A673 (cell line): ENCODE data around the gene CRYGN. TPM values are rescaled to one million over a fixed set of nuclear protein-coding genes. Genes with fewer than 3 reads are reported as not detected.

Source experiments
- BruUV-seq: library from RNA; stranded (reverse); fragments of 400-500 nt; replicated peaks from 2 replicates; lab custom pipeline; 2021; lab: Mats Ljungman, UMichigan
- CTCF ChIA-PET: fragments of 300-600 bp; sonication (Branson Sonifier 250); formaldehyde crosslinking; loops from one replicate; lab custom pipeline; 2022; ENCODE audit warnings: antibody characterized with exemption; lab: Charles Lee
- POLR2A ChIA-PET: fragments of 300-600 bp; sonication (Branson Sonifier 250); formaldehyde crosslinking; loops from one replicate; lab custom pipeline; 2022; ENCODE audit warnings: antibody characterized with exemption; ENCODE audit not compliant: low non-redundant PET; lab: Charles Lee
- DNase-seq: peaks from one replicate; pipeline ENCODE4 v3.0.0-alpha.2; 2015; ENCODE audit warnings: low spot score
- H3K27ac ChIP-seq: fragments of 200-600 bp; sonication (generic); 2 replicates; pipeline ENCODE4 v1.5.1; 2016; ENCODE audit warnings: mixed run types, low read depth, mild to moderate bottlenecking, mixed read lengths, antibody characterized with exemption, low read length; ENCODE audit not compliant: poor library complexity, severe bottlenecking
- H3K27me3 ChIP-seq: fragments of 200-600 bp; sonication (generic); replicated peaks from 2 replicates; pipeline ENCODE4 v1.6.1; 2017; ENCODE audit warnings: mixed run types, low read depth, mild to moderate bottlenecking, mixed read lengths, antibody characterized with exemption, low read length; ENCODE audit not compliant: insufficient read depth, poor library complexity
- H3K36me3 ChIP-seq: fragments of 200-600 bp; sonication (generic); 2 replicates; pipeline ENCODE4 v1.6.1; 2016; ENCODE audit warnings: mixed run types, mild to moderate bottlenecking, mixed read lengths, antibody characterized with exemption, low read length; ENCODE audit not compliant: insufficient read depth, poor library complexity, severe bottlenecking
- H3K4me1 ChIP-seq: fragments of 200-600 bp; sonication (generic); 2 replicates; pipeline ENCODE4 v1.6.1; 2017; ENCODE audit warnings: mixed run types, mild to moderate bottlenecking, mixed read lengths, antibody characterized with exemption, low read length; ENCODE audit not compliant: insufficient read depth, poor library complexity, severe bottlenecking
- H3K4me3 ChIP-seq: fragments of 200-600 bp; sonication (generic); 2 replicates; pipeline ENCODE4 v1.5.1; 2016; ENCODE audit warnings: low read depth, mixed run types, mild to moderate bottlenecking, mixed read lengths, low read length; ENCODE audit not compliant: poor library complexity, severe bottlenecking
- H3K9me3 ChIP-seq: fragments of 200-600 bp; sonication (generic); 2 replicates; pipeline ENCODE4 v1.6.1; 2016; ENCODE audit warnings: mixed run types, low read depth, mild to moderate bottlenecking, mixed read lengths, antibody characterized with exemption, low read length; ENCODE audit not compliant: poor library complexity, severe bottlenecking
- EZH2 ChIP-seq: fragments of 200-600 bp; sonication (generic); IDR thresholded peaks from 2 replicates; pipeline ENCODE4 v1.6.1; 2017; ENCODE audit warnings: borderline replicate concordance, low read depth, mild to moderate bottlenecking, mixed read lengths, antibody characterized with exemption, low read length; ENCODE audit not compliant: poor library complexity, severe bottlenecking
- intact Hi-C: fragments of 100-400 bp; cut with micrococcal nuclease; formaldehyde crosslinking; loops from one replicate; pipeline ENCODE4 v1.10.0; 2022; ENCODE audit not compliant: unreplicated experiment
- total RNA-seq: library from RNA; stranded (reverse); gene quantifications from 2 replicates; pipeline ENCODE4 v1.2.3, GENCODE V29; 2021
- TF ChIP-seq, protein P1 (sequence below): fragments of 300-800, 200-600 bp; sonication (generic); conservative IDR thresholded peaks from 2 replicates; pipeline ENCODE4 v1.5.1; 2017; ENCODE audit warnings: low read depth, mild to moderate bottlenecking, antibody characterized with exemption, low read length, moderate library complexity, mixed read lengths

The CRYGN gene
- total RNA-seq, 1 experiment from 2014 or later = 0.13 TPM

DNA sequence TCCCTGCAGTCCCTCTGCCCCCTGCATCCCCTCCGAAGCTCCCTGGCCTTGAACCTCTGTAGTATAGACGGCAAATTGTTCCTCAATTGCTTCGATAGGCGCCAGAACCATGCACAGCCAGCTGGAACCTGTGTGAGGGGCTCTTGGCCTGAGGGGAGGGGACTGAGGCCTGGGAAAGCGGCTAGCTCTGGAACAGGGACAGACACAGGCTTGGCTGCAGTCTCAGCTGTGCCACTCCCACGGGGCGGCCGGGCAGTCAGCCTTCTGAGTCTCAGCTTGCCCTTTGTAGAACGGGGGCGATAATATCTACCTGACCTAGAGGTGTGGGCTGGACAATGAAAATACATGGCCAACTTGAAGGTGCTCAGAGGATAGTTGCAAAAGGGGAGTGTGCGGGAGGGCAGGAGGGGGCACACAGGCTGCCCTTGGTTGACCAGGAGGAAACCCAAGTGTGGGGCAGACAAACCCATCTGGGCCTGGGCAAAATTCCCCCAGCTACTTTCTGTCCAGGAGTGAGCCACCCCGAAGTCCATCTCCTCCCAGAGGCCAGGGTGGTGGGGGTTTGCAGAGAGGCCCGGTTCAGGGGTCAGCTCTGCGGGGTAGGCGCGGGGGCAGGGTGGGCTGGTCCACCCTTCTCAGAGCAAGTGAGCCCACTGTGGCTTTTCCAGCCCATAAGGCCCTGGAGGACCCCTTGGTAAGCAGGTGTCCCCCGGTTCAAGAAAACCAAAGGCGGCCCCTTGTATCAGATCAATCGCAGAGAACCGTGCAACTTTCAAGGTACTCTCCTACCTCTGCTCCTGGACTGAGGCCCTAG lies 4.6 kb downstream of the CRYGN start:
- CTCF ChIA-PET = no interaction called here
- Histone ChIP-seq H3K36me3 (no peaks in the 10 kb centered on the region), H3K27me3 (peaks cover 2% of the 10 kb centered on the region), H3K4me1 (no peaks in the 10 kb centered on the region), H3K9me3 (no peaks in the 10 kb centered on the region), H3K4me3 (no peak overlapping the region), H3K27ac (no peak overlapping the region)
- DNase-seq = no peak
- intact Hi-C loops = no loop called here
- no peak for TF ChIP-seq EZH2
- TF ChIP-seq, protein P1, sequence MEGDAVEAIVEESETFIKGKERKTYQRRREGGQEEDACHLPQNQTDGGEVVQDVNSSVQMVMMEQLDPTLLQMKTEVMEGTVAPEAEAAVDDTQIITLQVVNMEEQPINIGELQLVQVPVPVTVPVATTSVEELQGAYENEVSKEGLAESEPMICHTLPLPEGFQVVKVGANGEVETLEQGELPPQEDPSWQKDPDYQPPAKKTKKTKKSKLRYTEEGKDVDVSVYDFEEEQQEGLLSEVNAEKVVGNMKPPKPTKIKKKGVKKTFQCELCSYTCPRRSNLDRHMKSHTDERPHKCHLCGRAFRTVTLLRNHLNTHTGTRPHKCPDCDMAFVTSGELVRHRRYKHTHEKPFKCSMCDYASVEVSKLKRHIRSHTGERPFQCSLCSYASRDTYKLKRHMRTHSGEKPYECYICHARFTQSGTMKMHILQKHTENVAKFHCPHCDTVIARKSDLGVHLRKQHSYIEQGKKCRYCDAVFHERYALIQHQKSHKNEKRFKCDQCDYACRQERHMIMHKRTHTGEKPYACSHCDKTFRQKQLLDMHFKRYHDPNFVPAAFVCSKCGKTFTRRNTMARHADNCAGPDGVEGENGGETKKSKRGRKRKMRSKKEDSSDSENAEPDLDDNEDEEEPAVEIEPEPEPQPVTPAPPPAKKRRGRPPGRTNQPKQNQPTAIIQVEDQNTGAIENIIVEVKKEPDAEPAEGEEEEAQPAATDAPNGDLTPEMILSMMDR = no peak
- no TSS peak for BruUV-seq
- POLR2A ChIA-PET = no interaction called here

DNA sequence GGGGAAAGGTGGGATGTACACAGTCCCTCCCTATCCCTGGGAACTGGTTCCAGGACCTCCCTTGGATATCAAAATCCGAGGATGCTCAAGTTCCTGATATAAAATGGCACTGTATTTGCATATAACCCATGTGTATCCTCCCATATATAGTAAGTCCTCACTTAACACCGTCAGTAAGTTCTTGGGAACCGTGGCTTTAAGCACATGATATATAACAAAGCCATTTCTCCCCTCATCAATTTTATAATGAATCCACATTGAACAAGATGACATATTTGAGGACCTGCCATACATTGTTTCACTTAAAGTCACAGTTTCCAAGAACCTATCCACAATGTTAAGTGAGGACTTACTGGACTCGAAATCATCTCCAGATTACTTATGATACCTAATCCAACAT lies 5.4 kb downstream of the CRYGN start:
- TF ChIP-seq, protein P1 = no peak
- no peak overlapping the region for H3K4me3 ChIP-seq
- H3K4me1 ChIP-seq = peaks cover under 1% of the 10 kb centered on the region
- intact Hi-C loops = no loop called here
- peaks cover under 1% of the 10 kb centered on the region for H3K27me3 ChIP-seq
- BruUV-seq = no TSS peak
- CTCF ChIA-PET = no interaction called here
- no peak for DNase-seq
- no peak overlapping the region for H3K27ac ChIP-seq
- H3K36me3 ChIP-seq = no peaks in the 10 kb centered on the region
- no peaks in the 10 kb centered on the region for H3K9me3 ChIP-seq
- POLR2A ChIA-PET = no interaction called here

DNA sequence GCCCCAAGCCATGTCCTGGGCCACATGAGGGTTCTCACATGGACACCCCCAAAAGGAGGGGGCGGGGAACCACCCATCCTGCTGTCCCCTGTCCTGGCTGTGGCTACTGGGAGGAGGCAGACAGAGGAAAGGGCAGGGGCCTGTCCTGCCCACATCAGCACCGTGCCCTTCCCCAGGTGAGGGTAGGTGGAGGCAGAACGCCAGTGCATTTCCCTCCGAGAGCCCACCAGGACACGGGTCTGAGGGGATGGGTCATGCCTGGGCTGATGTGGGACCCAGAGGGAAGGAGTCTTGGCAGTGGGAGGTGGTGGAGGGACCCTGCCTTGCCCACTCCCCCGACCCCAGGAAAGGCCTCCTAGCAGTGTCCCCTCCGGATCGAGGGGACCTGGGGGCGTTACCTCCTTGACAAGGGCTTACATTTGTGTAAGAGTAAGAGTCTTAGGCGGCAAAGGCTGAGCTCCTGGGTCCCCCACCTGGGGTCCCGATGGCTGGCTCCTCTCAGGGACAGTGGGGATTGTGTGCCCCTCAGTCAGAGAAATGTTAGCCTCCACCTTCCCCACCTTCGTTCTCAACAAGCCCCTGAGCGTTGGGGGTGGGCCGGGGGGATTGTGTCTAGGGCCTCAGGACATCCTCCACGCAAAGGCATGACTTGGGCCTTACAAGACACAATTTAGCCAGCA lies 6.1 kb downstream of the CRYGN start:
- ChIA-PET POLR2A (no interaction called here), CTCF (no interaction called here)
- no peaks in the 10 kb centered on the region for H3K9me3 ChIP-seq

More for the DNA sequence above, 6.1 kb downstream of the CRYGN start:
- Histone ChIP-seq H3K27ac (no peak overlapping the region), H3K36me3 (no peaks in the 10 kb centered on the region), H3K27me3 (no peaks in the 10 kb centered on the region), H3K4me3 (no peak overlapping the region), H3K4me1 (peaks cover 8% of the 10 kb centered on the region)
- TF ChIP-seq, protein P1 = no peak
- no peak for TF ChIP-seq EZH2
- no peak for DNase-seq
- BruUV-seq = no TSS peak
- intact Hi-C loops = no loop called here
